ENCODE measurements around the gene RNF224.

RNF224 gene

DNA sequence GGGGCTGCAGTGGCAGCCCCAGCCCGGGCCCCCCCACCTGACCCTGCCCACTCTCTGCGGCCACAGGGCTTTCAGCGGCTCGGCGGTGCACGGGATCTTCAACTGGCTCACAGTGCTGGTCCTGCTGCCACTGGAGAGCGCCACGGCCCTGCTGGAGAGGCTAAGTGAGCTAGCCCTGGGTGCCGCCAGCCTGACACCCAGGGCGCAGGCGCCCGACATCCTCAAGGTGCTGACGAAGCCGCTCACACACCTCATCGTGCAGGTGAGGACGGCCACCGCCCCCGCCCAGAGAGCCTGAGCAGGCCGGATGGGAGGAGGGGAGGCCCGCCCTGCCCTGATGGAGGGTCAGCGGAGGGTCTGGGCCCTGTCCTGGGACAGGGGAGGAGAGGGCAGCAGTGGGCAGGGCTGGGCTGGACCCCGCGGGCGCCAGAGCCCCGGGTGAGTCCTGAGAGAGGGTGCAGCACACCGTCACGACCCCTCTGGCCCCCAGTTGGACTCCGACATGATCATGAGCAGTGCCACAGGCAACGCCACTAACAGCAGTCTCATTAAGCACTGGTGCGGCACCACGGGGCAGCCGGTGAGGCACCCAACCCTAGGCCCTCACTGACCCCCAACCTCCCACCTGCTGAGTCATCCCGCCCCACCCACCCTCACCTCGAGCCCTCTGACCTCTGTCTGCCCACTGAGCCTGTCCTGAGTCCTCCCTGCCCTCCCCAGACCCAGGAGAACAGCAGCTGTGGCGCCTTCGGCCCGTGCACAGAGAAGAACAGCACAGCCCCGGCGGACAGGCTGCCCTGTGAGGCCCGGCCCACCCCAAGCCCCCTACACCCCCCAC, 6.1 kb downstream of the RNF224 start:
- no peak for DNase-seq (ENCODE audit: low read depth)
- TF ChIP-seq POLR2A (IDR thresholded peaks at IDR 0.05; ENCODE audit: extremely low read depth, insufficient read length) (no peak), MYC (IDR thresholded peaks at IDR 0.05; ENCODE audit: low read depth, low read length) (no peak)
- TF ChIP-seq, protein P1, sequence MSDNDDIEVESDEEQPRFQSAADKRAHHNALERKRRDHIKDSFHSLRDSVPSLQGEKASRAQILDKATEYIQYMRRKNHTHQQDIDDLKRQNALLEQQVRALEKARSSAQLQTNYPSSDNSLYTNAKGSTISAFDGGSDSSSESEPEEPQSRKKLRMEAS (IDR thresholded peaks at IDR 0.05; ENCODE audit: low read depth, low read length): no peak
- TF ChIP-seq, protein P2, sequence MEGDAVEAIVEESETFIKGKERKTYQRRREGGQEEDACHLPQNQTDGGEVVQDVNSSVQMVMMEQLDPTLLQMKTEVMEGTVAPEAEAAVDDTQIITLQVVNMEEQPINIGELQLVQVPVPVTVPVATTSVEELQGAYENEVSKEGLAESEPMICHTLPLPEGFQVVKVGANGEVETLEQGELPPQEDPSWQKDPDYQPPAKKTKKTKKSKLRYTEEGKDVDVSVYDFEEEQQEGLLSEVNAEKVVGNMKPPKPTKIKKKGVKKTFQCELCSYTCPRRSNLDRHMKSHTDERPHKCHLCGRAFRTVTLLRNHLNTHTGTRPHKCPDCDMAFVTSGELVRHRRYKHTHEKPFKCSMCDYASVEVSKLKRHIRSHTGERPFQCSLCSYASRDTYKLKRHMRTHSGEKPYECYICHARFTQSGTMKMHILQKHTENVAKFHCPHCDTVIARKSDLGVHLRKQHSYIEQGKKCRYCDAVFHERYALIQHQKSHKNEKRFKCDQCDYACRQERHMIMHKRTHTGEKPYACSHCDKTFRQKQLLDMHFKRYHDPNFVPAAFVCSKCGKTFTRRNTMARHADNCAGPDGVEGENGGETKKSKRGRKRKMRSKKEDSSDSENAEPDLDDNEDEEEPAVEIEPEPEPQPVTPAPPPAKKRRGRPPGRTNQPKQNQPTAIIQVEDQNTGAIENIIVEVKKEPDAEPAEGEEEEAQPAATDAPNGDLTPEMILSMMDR (IDR thresholded peaks at IDR 0.05; ENCODE audit: low read depth, low read length): no peak
- H3K4me3 ChIP-seq (ENCODE audit: low read depth, low read length): no peak overlapping the region

DNA sequence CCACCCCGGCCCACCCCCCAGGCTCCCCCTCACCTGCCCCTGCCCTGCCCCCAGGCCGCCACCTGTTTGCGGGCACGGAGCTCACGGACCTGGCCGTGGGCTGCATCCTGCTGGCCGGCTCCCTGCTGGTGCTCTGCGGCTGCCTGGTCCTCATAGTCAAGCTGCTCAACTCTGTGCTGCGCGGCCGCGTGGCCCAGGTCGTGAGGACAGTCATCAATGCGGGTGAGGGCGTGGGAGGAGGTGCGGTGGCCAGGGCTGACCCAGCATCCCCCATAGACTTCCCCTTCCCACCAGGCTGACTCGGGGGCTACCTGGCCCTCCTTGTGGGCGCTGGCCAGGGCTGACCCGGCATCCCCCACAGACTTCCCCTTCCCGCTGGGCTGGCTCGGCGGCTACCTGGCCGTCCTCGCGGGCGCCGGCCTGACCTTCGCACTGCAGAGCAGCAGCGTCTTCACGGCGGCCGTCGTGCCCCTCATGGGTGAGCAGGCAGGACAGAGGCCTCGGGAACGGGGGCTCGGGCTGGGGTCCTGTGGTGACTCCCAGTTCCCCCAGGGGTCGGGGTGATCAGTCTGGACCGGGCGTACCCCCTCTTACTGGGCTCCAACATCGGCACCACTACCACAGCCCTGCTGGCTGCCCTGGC, 6.9 kb downstream of the RNF224 start:
- peak; percentile 70 for DNase-seq (ENCODE audit: low read depth)
- TF ChIP-seq POLR2A (IDR thresholded peaks at IDR 0.05; ENCODE audit: extremely low read depth, insufficient read length): no peak
- TF ChIP-seq, protein P2 (IDR thresholded peaks at IDR 0.05; ENCODE audit: low read depth, low read length): no peak
- TF ChIP-seq, protein P1 (IDR thresholded peaks at IDR 0.05; ENCODE audit: low read depth, low read length): peak; percentile 41; the same call in 1 of the 2 replicates
- no peak; the same call in 1 of the 2 replicates for TF ChIP-seq MYC (IDR thresholded peaks at IDR 0.05; ENCODE audit: low read depth, low read length)
- no peak overlapping the region for H3K4me3 ChIP-seq (ENCODE audit: low read depth, low read length)

DNA sequence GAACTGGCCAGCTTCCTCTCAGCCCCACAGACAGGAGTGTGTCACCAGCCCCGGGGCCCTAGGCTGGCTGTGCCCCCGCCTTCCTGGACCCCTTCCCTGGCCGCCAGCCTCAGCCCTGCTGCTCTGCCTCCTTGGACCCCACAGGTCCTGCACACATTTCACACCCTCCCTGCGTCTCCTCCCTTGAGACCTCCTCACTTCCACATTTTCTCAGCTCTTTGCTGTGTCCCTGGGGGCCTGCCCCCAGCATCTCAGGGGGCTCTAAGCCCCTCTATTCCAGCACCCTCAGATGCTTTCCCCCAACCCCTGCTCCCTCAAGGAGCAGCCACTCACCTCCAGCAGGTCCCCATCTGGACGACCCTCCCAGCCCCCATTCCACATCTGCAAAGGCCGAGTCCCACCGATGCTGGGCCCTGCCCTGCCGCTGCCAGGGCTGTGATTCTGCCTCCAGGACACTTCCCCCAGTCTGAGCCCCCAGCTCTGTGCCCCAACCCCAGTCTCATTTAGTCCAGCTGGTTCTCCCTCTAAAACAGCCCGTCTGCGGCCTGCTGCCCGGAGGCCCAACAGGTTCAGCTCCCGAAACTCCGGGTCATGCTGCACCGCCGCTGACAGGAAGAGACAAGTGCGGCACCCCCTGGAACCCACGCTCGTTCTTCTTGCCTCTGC, 7.6 kb downstream of the RNF224 start:
- peak; percentile 87 for DNase-seq (ENCODE audit: low read depth)
- TF ChIP-seq, protein P2 (IDR thresholded peaks at IDR 0.05; ENCODE audit: low read depth, low read length): no peak
- TF ChIP-seq MYC (IDR thresholded peaks at IDR 0.05; ENCODE audit: low read depth, low read length) (no peak), POLR2A (IDR thresholded peaks at IDR 0.05; ENCODE audit: extremely low read depth, insufficient read length) (no peak)
- TF ChIP-seq, protein P1 (IDR thresholded peaks at IDR 0.05; ENCODE audit: low read depth, low read length): no peak
- H3K4me3 ChIP-seq (ENCODE audit: low read depth, low read length): no peak overlapping the region

DNA sequence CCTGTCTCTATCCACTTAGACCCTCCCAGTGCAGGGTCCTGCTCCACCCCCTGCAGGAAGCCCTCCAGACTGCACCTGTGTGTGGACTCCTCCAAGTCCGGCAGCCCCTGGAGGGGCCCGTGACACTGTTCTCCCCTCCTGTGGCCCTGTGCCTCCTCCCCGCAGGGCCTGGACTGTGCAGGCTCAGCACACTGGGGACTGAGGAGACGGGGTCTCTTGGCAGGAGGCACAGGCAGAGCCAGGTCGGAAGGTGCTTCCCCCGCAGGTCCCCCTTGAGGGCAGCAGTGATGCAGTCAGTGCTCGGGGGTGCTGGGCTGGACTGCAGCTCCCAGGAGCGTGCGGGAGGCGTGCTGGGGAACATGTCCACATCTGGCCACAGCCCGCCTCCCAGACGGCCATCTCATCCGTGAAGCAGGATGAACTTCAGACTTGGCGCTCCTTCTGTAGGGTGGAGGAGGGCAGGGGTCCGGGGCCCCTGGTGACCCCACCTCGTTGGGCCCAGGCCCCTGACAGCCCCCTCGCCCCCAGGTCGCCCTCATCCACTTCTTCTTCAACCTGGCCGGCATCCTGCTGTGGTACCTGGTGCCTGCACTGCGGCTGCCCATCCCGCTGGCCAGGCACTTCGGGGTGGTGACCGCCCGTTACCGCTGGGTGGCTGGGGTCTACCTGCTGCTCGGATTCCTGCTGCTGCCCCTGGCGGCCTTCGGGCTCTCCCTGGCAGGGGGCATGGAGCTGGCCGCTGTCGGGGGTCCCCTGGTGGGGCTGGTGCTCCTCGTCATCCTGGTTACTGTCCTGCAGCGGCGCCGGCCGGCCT, 8.3 kb downstream of the RNF224 start:
- H3K4me3 ChIP-seq (ENCODE audit: low read depth, low read length): no peak overlapping the region
- TF ChIP-seq POLR2A (IDR thresholded peaks at IDR 0.05; ENCODE audit: extremely low read depth, insufficient read length) (no peak), MYC (IDR thresholded peaks at IDR 0.05; ENCODE audit: low read depth, low read length) (no peak)
- TF ChIP-seq, protein P2 (IDR thresholded peaks at IDR 0.05; ENCODE audit: low read depth, low read length): no peak
- TF ChIP-seq, protein P1 (IDR thresholded peaks at IDR 0.05; ENCODE audit: low read depth, low read length): no peak
- no peak for DNase-seq (ENCODE audit: low read depth)

Data from NB4 (cell line).